HG02642 (cell line): ENCODE data around the gene FAM184A.

Experiments
- ATAC-seq: cut with Tn5 transposase; IDR thresholded peaks from one replicate; pipeline ENCODE4 v1.9.1; 2021; ENCODE audit warnings: mild to moderate bottlenecking; ENCODE audit not compliant: unreplicated experiment, poor library complexity

FAM184A gene

DNA sequence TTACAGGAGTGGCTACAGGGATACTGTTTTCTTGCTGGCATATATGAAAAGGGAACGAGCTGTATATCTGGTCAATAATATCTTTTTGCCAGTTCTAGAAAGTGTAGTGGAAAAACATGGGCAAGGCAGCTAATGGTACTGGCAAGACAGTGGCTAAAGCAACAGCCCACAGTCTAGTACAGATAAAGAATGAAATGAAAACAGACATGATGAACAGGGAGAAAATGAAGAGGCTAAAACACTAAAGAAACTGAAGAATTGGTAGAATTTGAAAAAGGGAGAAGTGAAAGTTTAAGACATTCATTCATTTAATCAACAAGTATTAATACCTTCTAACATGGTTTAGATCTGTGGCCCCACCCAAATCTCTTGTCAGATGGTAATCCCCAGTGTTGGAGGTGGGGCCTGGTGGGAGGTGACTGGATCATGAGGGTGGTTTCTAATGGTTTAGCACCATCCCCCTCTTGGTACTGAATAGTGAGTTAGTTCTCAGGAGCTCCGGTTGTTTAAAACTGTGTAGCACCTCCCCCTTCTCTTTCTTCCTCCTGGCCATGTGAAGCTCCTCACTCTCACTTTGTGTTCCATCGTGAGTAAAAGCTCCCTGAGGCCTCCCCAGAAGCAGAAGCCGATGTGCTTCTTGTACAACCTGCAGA, 18.1 kb downstream of the FAM184A start:
- ATAC-seq, result no peak

DNA sequence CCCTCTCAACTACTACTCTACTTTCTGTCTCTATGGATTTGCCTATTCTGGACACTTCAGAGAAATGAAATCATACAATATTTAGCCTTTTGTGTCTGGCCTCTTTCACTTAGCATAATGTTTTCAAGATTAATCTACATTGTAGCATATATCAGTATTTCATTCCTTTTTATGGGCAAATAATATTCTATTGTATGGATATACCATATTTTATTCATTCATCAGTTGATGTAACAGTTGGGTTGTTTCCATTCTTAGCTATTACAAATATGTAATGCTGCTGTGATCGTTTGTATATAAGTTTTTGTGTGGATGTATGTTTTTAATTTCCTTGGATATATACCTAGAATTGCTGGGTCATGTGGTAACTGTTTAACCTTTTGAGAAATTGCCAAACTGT, 23.4 kb downstream of the FAM184A start:
- no peak for ATAC-seq

DNA sequence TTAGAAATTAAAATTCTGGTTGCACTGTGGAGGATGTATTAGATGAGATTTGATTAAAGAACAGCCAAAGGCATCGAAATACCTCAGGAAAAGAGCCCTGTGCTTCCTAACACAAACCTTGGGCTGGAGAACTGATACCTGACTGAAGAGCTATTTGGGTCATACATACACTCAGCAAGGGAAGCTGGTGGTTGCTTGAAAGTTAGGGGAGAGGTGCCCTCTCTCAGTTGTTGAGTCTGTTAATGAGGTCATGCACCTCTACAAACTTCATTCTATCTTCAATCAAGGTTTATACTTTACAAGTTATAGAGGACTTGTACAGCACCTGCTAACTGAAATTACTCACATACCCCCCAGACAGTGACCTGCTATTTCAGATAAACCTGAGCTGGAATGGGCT, 25.5 kb downstream of the FAM184A start:
- no peak for ATAC-seq

DNA sequence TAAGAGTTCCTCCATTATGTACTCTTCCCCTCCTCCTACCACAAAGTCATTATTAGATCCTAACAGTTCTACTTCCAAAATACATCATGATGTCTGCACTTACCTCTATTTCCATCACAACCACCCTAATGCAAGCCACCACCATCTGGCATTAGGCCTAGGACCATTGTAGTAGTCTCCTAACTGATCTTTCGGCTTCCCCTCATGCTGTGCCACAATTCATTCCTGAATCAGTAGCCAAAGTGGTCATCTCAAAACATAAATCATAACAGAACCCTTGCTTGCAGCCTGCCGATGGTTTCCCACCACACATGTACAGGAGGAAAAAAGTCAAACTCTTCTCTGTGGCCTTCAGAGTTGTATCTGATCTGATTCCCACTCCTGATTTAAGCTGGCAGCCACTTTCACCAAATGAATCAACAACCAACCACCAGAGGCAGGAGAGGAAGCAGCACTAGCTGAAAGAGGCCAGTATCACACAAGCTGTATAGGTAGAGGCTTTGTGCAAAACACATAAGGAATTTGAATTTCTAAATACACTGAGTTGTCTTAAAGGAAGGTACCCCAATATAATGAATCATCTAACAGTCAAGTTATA, 26.1 kb downstream of the FAM184A start:
- ATAC-seq, result no peak

DNA sequence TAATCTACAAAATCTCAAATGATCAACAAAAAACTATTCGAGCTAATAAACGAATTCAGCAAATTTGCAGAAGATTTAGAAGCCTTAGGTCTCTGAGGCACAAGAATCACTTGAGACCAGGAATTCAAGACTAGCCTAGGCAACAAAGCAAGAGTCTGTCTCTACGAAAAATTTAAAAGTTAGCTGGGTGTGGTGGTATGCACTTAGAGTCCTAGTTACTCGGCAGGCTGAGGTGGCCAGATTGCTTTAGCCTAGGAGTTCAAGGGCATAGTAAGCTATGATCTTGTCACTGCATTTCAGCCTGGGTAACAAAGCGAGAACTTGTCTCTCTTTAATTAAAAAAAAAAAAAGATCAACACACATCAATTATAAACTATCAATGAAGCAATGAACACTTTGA, 34.2 kb downstream of the FAM184A start:
- no peak for ATAC-seq

DNA sequence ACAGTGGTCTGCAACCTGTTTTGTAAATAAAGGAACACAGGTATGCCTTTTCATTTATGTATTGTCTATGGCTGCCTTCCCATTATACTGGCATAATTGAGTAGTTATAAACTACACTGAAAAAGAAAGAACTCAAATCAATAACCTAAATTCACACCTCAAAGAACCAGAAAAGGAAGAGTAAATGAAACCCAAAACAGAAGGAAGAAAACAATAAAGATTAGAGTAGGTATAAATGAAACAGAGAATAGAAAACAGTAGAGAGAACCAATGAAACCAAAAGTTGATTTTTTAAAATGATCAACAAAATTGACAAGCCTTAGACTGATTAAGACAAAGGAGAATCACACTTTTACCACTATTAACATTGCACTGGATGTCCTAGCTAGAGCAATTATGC, 34.7 kb downstream of the FAM184A start:
- ATAC-seq, result no peak

DNA sequence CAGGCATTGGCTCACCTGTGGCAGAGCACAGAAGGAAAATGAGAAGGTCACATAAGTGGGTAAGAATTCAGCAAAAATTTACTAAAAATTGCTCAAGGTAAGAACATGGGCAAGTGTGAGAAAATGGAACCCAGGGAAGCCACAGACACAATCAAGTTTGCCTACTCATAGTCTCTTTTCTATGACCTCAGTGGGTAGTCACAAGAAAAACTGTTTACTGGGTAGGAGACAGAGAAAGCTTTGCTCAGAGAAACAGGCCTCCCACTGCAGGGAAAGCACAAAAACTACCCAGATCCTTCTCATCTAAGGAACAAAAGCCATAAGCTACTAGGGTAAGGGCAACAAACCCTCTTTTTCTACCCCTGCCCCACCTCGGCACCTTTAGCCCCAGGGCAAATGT, 35.2 kb downstream of the FAM184A start:
- no peak for ATAC-seq

DNA sequence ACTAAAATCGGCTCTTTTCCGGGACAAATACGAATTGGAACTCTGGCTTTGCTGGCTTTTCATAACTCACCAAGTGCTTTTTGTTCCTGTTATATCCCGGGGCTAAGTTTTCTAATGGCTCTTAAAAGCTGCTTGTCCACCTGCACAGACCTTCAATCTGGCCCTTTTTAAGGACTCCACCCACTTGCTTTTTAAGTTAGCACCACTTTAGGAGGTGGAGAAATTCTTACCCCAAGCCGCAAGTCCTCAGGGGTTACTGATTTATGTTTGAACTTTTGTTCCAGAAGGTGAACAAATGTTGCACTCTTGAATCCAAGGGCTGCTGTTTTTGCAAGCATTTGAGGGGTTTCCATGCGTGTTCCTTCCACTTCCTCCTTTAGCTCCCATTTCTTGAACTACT, 37.8 kb downstream of the FAM184A start:
- ATAC-seq, result no peak

DNA sequence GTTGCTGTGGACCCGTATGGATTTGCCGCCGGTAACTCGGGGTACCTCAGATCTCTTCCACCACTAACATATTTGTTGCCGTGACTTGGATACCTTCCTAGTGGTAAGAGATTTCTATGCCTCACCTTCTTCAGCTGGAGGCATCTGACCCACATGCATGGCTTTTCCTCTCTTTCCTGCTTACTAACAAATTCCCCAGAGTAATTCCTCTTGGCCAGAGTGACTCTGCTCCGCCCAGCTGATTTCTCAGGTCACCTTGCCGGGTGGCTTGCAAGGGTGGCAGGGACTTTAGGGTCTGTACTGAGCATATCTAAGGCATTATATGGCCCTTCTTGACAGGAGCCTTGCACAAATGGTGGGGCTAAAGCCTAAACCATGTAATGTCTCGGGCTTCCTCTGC, 38.2 kb downstream of the FAM184A start:
- no peak for ATAC-seq

DNA sequence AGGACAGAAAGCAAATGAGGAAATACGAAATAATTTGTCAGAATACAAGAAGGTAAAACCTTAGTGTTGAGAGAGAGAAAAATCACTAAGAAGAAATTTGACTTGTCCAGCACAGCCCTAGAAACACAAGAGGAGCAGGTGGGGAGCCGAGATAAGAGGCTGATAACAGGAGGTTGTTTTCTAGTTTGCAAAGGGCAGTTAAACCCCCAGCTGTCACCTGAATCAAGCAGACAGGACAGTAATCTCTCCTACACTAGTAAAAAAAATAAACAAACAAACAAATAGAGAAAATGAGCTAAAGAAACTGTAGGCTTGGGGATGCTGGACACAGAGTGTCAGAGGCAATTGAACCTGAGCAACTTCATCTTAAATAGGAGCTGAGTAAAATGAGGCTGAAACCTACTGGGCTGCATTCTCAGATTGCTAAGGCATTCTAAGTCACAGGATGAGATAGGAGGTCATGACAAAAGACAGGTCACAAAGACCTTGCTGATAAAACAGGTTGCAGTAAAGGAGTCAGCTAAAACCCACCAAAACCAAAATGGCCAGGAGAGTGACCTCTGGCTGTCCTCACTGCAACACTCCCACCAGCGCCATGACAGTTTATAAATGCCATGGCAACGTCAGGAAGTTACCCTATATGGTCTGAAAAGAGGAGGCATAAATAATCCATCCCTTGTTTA, 40.4 kb downstream of the FAM184A start:
- ATAC-seq, result no peak

DNA sequence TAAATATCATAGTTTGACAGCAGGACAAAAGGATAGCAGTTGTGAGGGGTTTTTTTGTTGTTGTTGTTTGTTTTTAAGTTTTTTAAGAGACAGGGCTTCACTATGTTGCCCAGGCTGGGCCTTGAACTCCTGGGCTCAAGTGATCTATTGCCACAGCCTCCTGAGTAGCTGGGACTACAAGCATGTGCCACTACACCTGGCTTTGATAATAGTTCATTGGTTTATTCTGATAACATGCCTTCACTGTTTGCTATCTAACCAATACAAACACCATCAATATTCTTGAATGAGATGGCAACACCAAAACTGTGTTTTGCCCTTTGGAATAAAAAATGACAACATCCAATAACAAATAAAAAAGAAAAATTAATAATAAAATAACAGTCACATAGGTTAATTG, 41.2 kb downstream of the FAM184A start:
- ATAC-seq, result no peak

DNA sequence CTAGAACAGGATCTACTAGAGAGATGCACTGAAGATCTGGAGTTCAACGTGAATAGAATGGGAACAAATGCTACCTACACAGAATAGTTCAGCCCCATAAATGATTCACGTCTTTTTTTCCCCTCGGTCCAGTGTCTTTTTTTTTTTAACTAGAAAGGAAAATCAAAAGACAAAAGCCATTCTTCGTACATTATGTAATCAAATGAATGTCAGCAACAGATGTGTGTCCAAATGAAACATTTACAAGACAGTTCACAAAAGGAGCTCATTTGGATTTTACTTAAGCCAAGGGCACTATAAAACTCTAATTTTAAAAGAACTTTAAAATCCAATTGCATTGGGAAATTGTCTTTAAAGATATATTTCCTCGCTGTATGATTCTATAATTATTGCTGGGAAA, 42.4 kb downstream of the FAM184A start:
- ATAC-seq, result no peak

DNA sequence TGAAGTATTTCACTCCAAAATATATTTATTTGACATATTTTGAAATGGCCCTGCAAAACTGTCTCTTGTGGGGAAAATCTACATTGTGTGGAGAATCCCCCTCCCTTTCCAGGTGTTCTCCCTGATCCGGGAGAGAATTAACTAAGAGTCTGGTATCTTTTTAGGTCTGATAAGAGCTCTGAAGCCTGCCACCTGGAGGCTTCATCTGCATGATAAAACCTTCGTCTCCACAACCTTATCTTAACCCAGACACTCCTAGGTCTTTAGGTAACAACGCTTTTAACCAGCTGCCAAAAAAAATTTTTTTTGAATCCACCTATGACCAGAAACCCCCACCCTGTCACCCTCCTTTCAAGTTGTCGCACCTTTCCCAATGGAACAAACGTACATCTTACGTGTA, 43.0 kb downstream of the FAM184A start:
- no peak for ATAC-seq

DNA sequence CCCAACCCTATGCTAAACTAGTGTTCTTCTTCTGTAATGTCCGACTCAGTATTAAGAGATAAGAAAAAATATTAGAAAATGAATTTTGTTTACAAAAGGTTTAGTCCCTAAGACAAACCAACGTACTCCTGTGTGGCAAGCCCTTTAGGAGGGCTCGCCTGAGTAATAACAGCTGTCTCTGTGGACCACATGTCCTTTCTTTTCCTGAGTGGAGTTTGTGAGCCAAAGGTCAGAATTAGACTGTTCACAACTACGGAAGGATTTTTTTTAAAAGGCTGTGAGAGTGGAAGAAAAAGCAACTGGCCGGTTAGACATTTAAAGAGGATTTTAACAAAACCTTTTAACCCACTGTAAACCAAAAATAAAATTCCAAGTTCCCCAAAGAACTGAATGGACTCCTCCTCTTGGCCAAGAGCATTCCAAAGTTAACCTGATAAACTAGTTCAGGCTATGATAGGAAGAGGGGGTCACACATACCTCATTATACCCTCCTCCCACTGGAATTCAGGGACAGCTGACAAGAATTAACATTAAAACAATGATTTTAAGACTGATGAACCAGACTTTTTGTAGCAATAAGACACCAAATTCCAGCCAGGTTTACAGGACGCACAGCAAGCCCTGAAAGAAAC, 43.5 kb downstream of the FAM184A start:
- no peak for ATAC-seq

DNA sequence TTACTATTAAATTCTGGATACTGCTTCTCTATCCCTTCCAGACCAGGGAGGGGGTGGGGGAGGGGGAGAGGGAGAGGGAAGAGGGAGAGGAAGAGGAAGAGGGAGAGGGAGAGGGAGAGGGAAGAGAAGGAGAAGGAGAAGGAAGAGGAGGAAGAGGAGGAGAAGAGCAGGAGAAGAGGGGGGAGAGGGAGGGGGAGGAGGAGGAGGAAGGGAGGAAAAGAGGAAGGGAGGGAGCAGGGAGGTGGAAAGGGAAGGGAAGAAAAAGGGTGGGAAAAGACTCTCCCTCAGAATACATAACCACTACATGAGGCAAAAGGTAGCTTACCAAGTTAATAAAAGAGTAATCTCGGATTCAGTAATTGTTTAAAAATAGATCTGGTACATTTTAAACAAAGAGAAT, 46.0 kb downstream of the FAM184A start:
- no peak for ATAC-seq

DNA sequence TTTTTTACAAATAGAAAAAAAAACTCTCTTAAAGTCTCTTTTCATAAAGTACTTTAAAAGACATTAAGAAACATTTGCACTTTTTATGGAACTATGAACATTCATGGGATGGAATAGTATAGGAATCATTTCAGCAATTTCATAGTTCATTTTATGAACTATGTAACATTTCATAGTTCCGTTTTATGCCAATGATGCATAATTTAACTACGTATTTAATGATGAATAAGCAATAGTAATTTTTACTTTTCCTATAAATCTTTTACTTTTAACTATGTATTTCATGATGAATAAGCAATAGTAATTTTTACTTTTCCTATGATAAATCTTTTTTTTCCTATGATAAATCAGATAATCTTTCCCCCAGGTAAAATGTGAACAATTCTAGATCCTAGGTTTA, 47.7 kb downstream of the FAM184A start:
- ATAC-seq, result no peak

DNA sequence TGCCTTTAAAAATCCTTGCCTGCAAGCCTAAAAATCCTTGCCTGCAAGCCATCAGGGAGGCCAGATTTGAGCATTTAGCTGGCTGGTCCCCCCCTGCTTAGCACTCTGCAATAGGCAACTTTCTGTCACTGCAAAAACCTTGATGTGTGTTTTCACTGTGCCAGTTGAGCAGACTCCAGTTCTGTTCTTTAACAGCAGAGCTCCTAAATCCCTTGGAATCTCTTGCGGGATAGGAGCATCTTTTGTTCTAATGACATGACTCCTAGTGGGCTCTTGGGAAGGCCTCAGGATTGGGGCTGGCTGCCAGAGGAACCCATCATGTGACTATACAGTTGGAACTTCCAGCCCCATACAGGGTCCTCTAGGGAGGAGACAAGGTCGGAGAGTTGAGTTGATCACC, 50.4 kb downstream of the FAM184A start:
- no peak for ATAC-seq

DNA sequence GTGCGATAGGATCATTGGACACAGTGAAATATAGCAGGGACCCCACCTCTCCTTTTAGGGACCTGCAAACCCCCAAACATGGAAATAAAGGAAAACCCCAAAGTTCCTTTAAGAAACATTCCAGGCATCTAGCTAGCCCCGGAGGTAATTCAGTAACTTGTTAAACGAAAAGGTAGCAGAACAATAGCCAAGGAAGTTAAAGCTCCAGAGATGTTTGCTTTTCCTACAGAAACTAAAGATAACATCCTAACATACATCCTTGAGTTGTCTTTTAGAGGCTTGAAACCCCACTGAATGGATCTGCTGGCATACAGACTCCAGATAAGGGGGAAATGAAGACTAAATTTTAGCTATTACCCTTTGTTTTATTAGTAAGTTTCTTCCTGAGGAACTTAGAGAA, 51.0 kb downstream of the FAM184A start:
- no peak for ATAC-seq

DNA sequence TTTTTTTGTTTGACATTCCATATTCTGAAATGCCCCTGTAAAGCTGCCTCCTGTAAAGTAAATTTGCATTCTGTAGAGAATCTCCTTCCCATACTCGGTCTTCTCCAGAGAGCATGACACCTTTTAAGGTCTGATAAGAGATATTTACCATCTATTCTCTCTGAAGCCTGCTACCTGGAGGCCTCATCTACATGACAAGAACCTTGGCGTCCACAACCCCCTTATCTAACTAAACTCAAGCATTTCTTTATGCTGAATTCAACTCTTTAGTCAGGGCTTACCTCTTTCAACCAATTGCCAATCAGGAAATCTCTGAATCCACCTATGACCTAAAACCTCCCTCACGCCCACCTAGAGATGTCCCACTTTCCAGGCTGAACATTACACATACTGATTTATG, 51.6 kb downstream of the FAM184A start:
- ATAC-seq, result no peak

DNA sequence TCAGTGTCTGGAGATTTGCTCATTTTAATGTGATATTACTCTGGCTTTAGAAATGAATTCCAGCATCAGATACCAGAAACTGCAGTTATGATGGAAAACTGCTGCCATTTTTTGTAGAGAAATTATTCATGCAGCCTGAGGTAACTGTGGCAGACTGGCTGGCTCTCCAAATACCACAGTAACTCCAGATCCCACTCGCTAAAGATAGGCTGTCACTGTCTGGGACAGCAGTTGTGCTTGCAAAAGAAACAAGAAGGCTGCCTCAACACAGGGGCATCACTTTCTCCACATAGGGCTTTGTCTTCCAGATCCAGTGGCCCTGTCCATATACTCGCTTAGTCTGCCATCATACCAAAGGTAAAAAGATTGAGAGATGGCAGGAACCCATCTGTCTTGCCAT, 52.7 kb downstream of the FAM184A start:
- ATAC-seq, result no peak

DNA sequence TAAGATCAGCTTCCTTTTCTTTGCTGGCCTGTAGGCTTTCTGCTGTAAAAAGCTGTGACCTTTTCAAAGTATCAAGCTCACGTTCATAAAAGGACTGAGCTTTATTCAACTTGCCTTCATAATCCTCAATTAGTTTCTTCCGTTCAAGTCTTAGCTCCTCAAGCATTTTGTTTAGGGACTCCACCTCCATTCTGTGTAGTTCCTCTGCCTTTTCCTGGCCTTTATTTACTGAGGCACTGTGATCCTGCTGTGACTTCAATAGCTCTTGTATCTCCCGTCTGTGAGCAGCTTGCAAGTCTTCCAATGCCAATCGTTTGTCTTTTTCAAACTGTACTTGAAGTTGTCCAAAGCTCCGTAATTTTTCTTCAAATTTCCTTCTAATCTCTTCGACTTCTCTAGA, 54.4 kb downstream of the FAM184A start:
- ATAC-seq, result no peak

DNA sequence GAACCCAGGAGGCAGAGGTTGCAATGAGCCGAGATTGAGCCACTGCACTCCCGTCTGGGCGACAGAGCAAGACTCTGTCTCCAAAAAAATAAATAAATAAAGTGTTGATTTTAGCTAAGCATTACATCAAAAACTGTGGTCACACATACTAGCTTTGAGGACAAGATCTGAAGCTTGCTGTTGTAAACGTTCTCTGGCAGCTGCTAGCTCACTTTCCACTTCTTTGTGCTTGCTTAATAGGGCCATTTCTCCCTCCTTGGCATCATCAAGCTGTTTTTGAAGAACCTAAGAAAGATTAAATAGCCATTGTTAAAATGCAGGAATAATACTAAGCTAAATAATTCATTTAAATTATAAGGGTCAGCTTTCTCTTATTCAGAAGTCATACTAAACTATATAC, 55.7 kb downstream of the FAM184A start:
- no peak for ATAC-seq
